Activated CD8-positive, alpha-beta memory T cell treated with anti-CD3 and anti-CD28 coated beads for 1 hour (primary cell): Measurements from ENCODE around the gene CNOT10.
"Not testable (repeated sequence)": the region's sequence is repeated elsewhere in the genome, so short reads cannot be mapped to it uniquely, and the experiment has no call there.

Experiments used
- DNase-seq, 2 donors: peaks; one replicate each; pipeline ENCODE4 v3.0.0-alpha.2; 2020; ENCODE audit warnings: low read depth in 1 of 2; ENCODE audit errors: extremely low read depth in 1 of 2

The CNOT10 gene

GRCh38 chr3:32757618-32758374 lies 72.8 kb downstream of the CNOT10 start:
- no peak for DNase-seq

- DNase-seq: no peak
Measured at GRCh38 chr3:32758375-32758753, 73.4 kb downstream of the CNOT10 start.

GRCh38 chr3:32759342-32759741 lies 74.4 kb downstream of the CNOT10 start:
- DNase-seq: no peak

GRCh38 chr3:32764481-32764880 lies 79.5 kb downstream of the CNOT10 start:
- no peak for DNase-seq

GRCh38 chr3:32778389-32778788 lies 93.4 kb downstream of the CNOT10 start:
- DNase-seq: no peak

GRCh38 chr3:32780071-32780734 lies 95.2 kb downstream of the CNOT10 start:
- no peak for DNase-seq

GRCh38 chr3:32780735-32781210 lies 95.8 kb downstream of the CNOT10 start:
- no peak for DNase-seq

- peak in 1 of 2 donors; percentile 41 for DNase-seq
Measured at GRCh38 chr3:32781211-32781968, 96.4 kb downstream of the CNOT10 start.

GRCh38 chr3:32781969-32782270 lies 96.9 kb downstream of the CNOT10 start:
- DNase-seq: not testable (repeated sequence)

GRCh38 chr3:32782407-32782806 lies 97.4 kb downstream of the CNOT10 start:
- DNase-seq: no peak

- DNase-seq: no peak
Measured at GRCh38 chr3:32791833-32792232, 106.8 kb downstream of the CNOT10 start.

GRCh38 chr3:32794487-32795308 lies 109.7 kb downstream of the CNOT10 start:
- DNase-seq: no peak

GRCh38 chr3:32796384-32796950 lies 111.5 kb downstream of the CNOT10 start:
- DNase-seq: not testable (repeated sequence)

GRCh38 chr3:32797776-32798175 lies 112.8 kb downstream of the CNOT10 start:
- no peak for DNase-seq

GRCh38 chr3:32801440-32801839 lies 116.5 kb downstream of the CNOT10 start:
- DNase-seq: not testable (repeated sequence)

GRCh38 chr3:32813180-32813579 lies 128.2 kb downstream of the CNOT10 start:
- no peak for DNase-seq

GRCh38 chr3:32814361-32814760 lies 129.4 kb downstream of the CNOT10 start:
- DNase-seq: no peak

GRCh38 chr3:32815841-32816438 lies 131.0 kb downstream of the CNOT10 start:
- DNase-seq: no peak

GRCh38 chr3:32816439-32817256 lies 131.7 kb downstream of the CNOT10 start:
- no peak for DNase-seq

GRCh38 chr3:32817257-32817557 lies 132.2 kb downstream of the CNOT10 start:
- DNase-seq: no peak
